Measurements from ENCODE around the gene TMEM218. TPM values are rescaled to one million over a fixed set of nuclear protein-coding genes. Genes with fewer than 3 reads are reported as not detected.
A peak's percentile ranks its signal among the peaks of the same experiment; 100 is the strongest.

TMEM218 gene
- total RNA-seq (20.7 TPM in 2 replicates), polyA plus RNA-seq (26.1 and 31.7 TPM in 2 replicates), polyA minus RNA-seq (11.3 and 13.8 TPM in 2 replicates)
- total RNA-seq (2013), result 33.1 TPM

DNA sequence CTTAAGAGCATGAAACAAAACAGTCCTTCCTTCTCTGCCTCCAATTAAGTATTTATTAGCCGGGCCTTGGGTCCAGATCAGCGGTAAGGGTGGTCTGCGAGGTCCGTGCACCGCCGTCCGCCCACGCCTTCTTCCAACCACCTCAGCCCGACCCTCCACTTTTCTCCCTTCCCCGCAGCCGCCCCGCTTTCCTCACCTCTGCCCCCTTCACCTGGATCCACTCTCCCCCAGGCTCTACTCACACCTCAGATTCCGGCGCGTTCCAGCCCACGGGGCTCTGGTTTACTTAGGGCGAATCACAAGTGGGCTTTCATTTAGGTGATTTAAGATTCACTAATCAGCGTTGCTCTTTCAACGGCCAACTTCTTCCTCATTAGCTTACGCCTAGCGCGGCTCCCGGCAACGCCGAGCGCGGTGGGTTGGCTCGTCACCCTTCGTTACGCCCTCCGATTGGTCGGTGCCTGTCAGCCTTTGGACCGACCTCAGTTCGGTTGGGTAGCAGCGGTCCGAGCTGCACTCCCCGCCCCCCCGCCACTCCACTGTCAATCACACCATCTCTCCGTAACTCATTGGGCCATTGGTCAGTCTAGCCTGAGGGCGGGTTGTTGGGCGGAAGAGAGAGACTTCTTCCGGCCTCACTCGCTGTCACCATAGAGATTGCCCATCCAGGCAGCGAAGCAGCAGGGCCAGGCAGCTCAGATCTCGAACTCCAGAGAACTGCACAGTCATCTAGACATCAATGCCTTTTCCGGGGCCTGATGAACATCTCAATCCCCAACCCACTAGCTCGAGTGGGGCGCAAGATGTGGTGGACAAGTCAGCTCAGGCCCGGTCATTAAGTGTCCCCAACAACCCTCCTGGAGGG, at the start of gene TMEM218:
TMEM218 (minus strand) TSS at position 284 of the 865 bp plus-strand sequence. CDS start 9,385 bp downstream, outside the sequence.
- Histone ChIP-seq H3K9ac (ENCODE audit: low read length) (peak within 1 kb of the TSS; percentile 76), H3K27me3 (replicated peaks in 1 of 4; ENCODE audit: control extremely low read depth in 1 of 4, control insufficient read depth in 3 of 4, insufficient read depth in 4 of 4, low read length in 3 of 4) (peaks cover 0 to 2% (median under 1%) of the 10 kb centered on the region in 4 experiments), H2AFZ (ENCODE audit: insufficient read depth, low read depth, low read length, poor library complexity, severe bottlenecking) (peak within 1 kb of the TSS; percentile 87), H3K4me1 (ENCODE audit: control insufficient read depth in 2 of 2, insufficient read depth in 2 of 2, low read length in 2 of 2) (peaks cover 8 to 14% of the 10 kb centered on the region in 2 donors), H3K9me3 (ENCODE audit: control extremely low read depth in 1 of 3, control insufficient read depth in 2 of 3, insufficient read depth in 1 of 3, low read length in 2 of 3) (peaks cover 0 to 13% (median under 1%) of the 10 kb centered on the region in 3 donors), H3K36me3 (replicated peaks in 1 of 2; ENCODE audit: control extremely low read depth in 1 of 2, control insufficient read depth in 1 of 2, extremely low read depth in 1 of 2, insufficient read depth in 2 of 2, low read length in 1 of 2) (peaks cover 0 to 1% of the 10 kb centered on the region in 2 experiments), H3K4me3 (ENCODE audit: control extremely low read depth in 1 of 5, extremely low read depth in 1 of 5, insufficient read depth in 1 of 5, low read depth in 2 of 5, low read length in 4 of 5) (peak within 1 kb of the TSS; percentile 66 to 94 (median 80)), H4K20me1 (ENCODE audit: control insufficient read depth, insufficient read depth, low read length, poor library complexity, severe bottlenecking) (no peaks in the 10 kb centered on the region), H3K4me2 (replicated peaks; ENCODE audit: low read depth, low read length, poor library complexity, severe bottlenecking) (peak within 1 kb of the TSS; percentile 78), H3K27ac (ENCODE audit: low read length in 2 of 2) (peak within 1 kb of the TSS; percentile 79), H3K79me2 (ENCODE audit: control insufficient read depth, insufficient read depth, low read length) (peaks cover 4% of the 10 kb centered on the region)
- H3K9me3 Mint-ChIP-seq (ENCODE audit: insufficient read depth), result peaks cover 6% of the 10 kb centered on the region
- peak; percentile 100 for DNase-seq
- peaks cover 20% of the 10 kb centered on the region for H3K4me1 Mint-ChIP-seq
- CTCF ChIA-PET, result interaction anchor here (1.0 to 4.0 kb wide), 8 partner anchors 10 to 152 kb away, joined by 3 to 29 read pairs (median 4); no protein-coding TSS in a partner anchor
- WGBS (ENCODE audit: insufficient coverage), result 2% methylated on average over 47 of the region's 49 CpGs
- intact Hi-C loops (cut with micrococcal nuclease), result loop anchor here (1.0 to 5.0 kb wide), 8 partner anchors 13 to 776 kb away; partner anchors contain the start of genes CCDC15, HYLS1, MSANTD2 and TBRG1
- H3K27ac Mint-ChIP-seq, result peak within 1 kb of the TSS; percentile 99
- peaks cover under 1% of the 10 kb centered on the region for H3K27me3 Mint-ChIP-seq
- TF ChIP-seq, protein P1, sequence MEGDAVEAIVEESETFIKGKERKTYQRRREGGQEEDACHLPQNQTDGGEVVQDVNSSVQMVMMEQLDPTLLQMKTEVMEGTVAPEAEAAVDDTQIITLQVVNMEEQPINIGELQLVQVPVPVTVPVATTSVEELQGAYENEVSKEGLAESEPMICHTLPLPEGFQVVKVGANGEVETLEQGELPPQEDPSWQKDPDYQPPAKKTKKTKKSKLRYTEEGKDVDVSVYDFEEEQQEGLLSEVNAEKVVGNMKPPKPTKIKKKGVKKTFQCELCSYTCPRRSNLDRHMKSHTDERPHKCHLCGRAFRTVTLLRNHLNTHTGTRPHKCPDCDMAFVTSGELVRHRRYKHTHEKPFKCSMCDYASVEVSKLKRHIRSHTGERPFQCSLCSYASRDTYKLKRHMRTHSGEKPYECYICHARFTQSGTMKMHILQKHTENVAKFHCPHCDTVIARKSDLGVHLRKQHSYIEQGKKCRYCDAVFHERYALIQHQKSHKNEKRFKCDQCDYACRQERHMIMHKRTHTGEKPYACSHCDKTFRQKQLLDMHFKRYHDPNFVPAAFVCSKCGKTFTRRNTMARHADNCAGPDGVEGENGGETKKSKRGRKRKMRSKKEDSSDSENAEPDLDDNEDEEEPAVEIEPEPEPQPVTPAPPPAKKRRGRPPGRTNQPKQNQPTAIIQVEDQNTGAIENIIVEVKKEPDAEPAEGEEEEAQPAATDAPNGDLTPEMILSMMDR (IDR thresholded peaks at IDR 0.05), result no peak
- TF ChIP-seq EZH2 (IDR thresholded peaks at IDR 0.05; ENCODE audit: borderline replicate concordance, insufficient read depth, low read depth, low read length, poor library complexity, severe bottlenecking), result no peak
- POLR2A ChIA-PET, result interaction anchor here (0.9 to 3.7 kb wide), 6 partner anchors 15 to 158 kb away, joined by 3 to 16 read pairs (median 4); partner anchors contain the start of genes CCDC15 and SLC37A2
- H3K4me3 Mint-ChIP-seq, result peak within 1 kb of the TSS; percentile 98
- peak; percentile 95 for ATAC-seq (ENCODE audit: low read depth)

Measured in B cell (primary cell).